GM10266 (cell line): ENCODE measurements around the gene ZFYVE27.
A peak's percentile ranks its signal among the peaks of the same experiment; 100 is the strongest.
"Not testable (repeated sequence)": the region's sequence is repeated elsewhere in the genome, so short reads cannot be mapped to it uniquely, and the experiment has no call there.

Source experiments
- DNase-seq: peaks from one replicate; pipeline ENCODE4 v3.0.0; 2012; ENCODE audit errors: extremely low spot score
- CTCF ChIP-seq: IDR thresholded peaks from 2 replicates; pipeline ENCODE4 v1.5.1; 2012; ENCODE audit warnings: mild to moderate bottlenecking, low read depth; ENCODE audit not compliant: control insufficient read depth, insufficient read depth; ENCODE audit errors: missing control alignments

Gene ZFYVE27

GRCh38 chr10:97736902-97737769 lies at the start of gene ZFYVE27:
ZFYVE27 (plus strand) TSS chr10:97737128; CDS start chr10:97738478, 1,350 bp downstream.
- peak; percentile 97 for DNase-seq

GRCh38 chr10:97687785-97688781 lies 48.8 kb upstream of the ZFYVE27 start:
- DNase-seq, result no peak
- TF ChIP-seq CTCF, result no peak

More at GRCh38 chr10:97736902-97737769, at the start of gene ZFYVE27:
- no peak for TF ChIP-seq CTCF

- no peak for DNase-seq
- no peak for TF ChIP-seq CTCF
Measured at GRCh38 chr10:97689559-97690020, 47.3 kb upstream of the ZFYVE27 start.

- DNase-seq, result no peak
- TF ChIP-seq CTCF, result no peak
Measured at GRCh38 chr10:97690133-97690532, 46.8 kb upstream of the ZFYVE27 start.

GRCh38 chr10:97698072-97698655 lies 38.8 kb upstream of the ZFYVE27 start:
- not testable (repeated sequence) for DNase-seq

- TF ChIP-seq CTCF, result peak; percentile 88
- DNase-seq, result peak; percentile 80
Measured at GRCh38 chr10:97701438-97702069, 35.4 kb upstream of the ZFYVE27 start.
